B cell (primary cell): ENCODE results near the gene PTGER4. TPM values are rescaled to one million over a fixed set of nuclear protein-coding genes. Genes with fewer than 3 reads are reported as not detected.

ENCODE experiments used
- ATAC-seq: fragments of 200-7000 bp; cut with Tn5 transposase; one replicate; pipeline ENCODE4 v1.10.0; 2021; ENCODE audit warnings: low read depth, mild to moderate bottlenecking, moderate number of reproducible peaks, moderate library complexity
- CTCF ChIA-PET: fragments of 350-600 bp; sonication (Branson Sonifier 250); formaldehyde crosslinking; loops from one replicate; lab custom pipeline; 2021; ENCODE audit warnings: antibody characterized with exemption, inconsistent platforms; lab: Charles Lee
- POLR2A ChIA-PET: fragments of 350-600 bp; sonication (Branson Sonifier 250); formaldehyde crosslinking; loops from one replicate; lab custom pipeline; 2021; ENCODE audit warnings: antibody characterized with exemption; lab: Charles Lee
- DNase-seq: peaks from one replicate; pipeline ENCODE4 v3.0.0; 2013
- H2AFZ ChIP-seq: 2 replicates; pipeline ENCODE4 v1.6.1; 2012; ENCODE audit warnings: mild to moderate bottlenecking, low read depth, low read length; ENCODE audit not compliant: insufficient read depth, poor library complexity, severe bottlenecking
- H3K27ac ChIP-seq, 2 donors: 1 replicate in 1 of 2; 2 replicates in 1 of 2; pipeline ENCODE4 v1.5.1; 2012 to 2013; ENCODE audit warnings: low read length in 2 of 2, mild to moderate bottlenecking in 2 of 2, moderate library complexity in 1 of 2
- H3K27me3 ChIP-seq, 4 experiments: fragments of 200-600 bp in 1 of 4; sonication (generic) in 1 of 4; replicated peaks in 1 of 4; 1 replicate in 2 of 4; 2 replicates in 2 of 4; pipeline versions ENCODE4 v1.6.1 to v1.7.0; 2013 to 2016; ENCODE audit warnings: low read length in 3 of 4, mild to moderate bottlenecking in 2 of 4, mixed read lengths in 1 of 4, moderate library complexity in 1 of 4; ENCODE audit not compliant: insufficient read depth in 4 of 4, control insufficient read depth in 3 of 4; ENCODE audit errors: control extremely low read depth in 1 of 4
- H3K36me3 ChIP-seq, 2 experiments: replicated peaks in 1 of 2; 1 replicate in 1 of 2; 2 replicates in 1 of 2; pipeline versions ENCODE4 v1.6.1 to v1.7.1; 2013; ENCODE audit warnings: low read length in 1 of 2; ENCODE audit not compliant: insufficient read depth in 2 of 2, control insufficient read depth in 1 of 2; ENCODE audit errors: control extremely low read depth in 1 of 2, extremely low read depth in 1 of 2
- H3K4me1 ChIP-seq, 2 donors: fragments of 200-600 bp in 1 of 2; sonication (generic) in 1 of 2; 1 replicate in 1 of 2; 2 replicates in 1 of 2; pipeline versions ENCODE4 v1.5.1 to v1.6.1; 2013 to 2017; ENCODE audit warnings: low read length in 2 of 2; ENCODE audit not compliant: control insufficient read depth in 2 of 2, insufficient read depth in 2 of 2
- H3K4me2 ChIP-seq: replicated peaks from 2 replicates; pipeline ENCODE3; 2012; ENCODE audit warnings: mild to moderate bottlenecking, low read depth, low read length; ENCODE audit not compliant: poor library complexity, severe bottlenecking
- H3K4me3 ChIP-seq, 5 experiments: fragments of 200-600 bp in 1 of 5; sonication (generic) in 1 of 5; 1 replicate in 3 of 5; 2 replicates in 2 of 5; pipeline versions ENCODE4 v1.5.1 to v1.7.0; 2011 to 2016; ENCODE audit warnings: low read length in 4 of 5, mild to moderate bottlenecking in 4 of 5, low read depth in 2 of 5, control low read depth in 1 of 5, moderate library complexity in 1 of 5; ENCODE audit not compliant: insufficient read depth in 1 of 5; ENCODE audit errors: control extremely low read depth in 1 of 5, extremely low read depth in 1 of 5
- H3K79me2 ChIP-seq: fragments of 200-600 bp; sonication (generic); one replicate; pipeline ENCODE4 v1.6.0; 2016; ENCODE audit warnings: low read length; ENCODE audit not compliant: control insufficient read depth, insufficient read depth
- H3K9ac ChIP-seq: fragments of 200-600 bp; sonication (generic); 2 replicates; pipeline ENCODE4 v1.6.1; 2017; ENCODE audit warnings: mild to moderate bottlenecking, low read length, moderate library complexity
- H3K9me3 ChIP-seq, 3 donors: one replicate each; pipeline versions ENCODE4 v1.6.1 to v1.7.1; 2013; ENCODE audit warnings: low read length in 2 of 3; ENCODE audit not compliant: control insufficient read depth in 2 of 3, insufficient read depth in 1 of 3; ENCODE audit errors: control extremely low read depth in 1 of 3
- H4K20me1 ChIP-seq: 2 replicates; pipeline ENCODE4 v1.6.0; 2012; ENCODE audit warnings: mild to moderate bottlenecking, low read length; ENCODE audit not compliant: insufficient read depth, control insufficient read depth, poor library complexity, severe bottlenecking
- H3K27ac Mint-ChIP-seq: one replicate; pipeline ENCODE4 v1.8.0; 2021; ENCODE audit warnings: mixed read lengths
- H3K27me3 Mint-ChIP-seq: one replicate; pipeline ENCODE4 v1.8.0; 2021; ENCODE audit warnings: mixed read lengths
- H3K4me1 Mint-ChIP-seq: one replicate; pipeline ENCODE4 v1.8.0; 2021; ENCODE audit warnings: mixed read lengths
- H3K4me3 Mint-ChIP-seq: one replicate; pipeline ENCODE4 v1.8.0; 2021; ENCODE audit warnings: mixed read lengths
- H3K9me3 Mint-ChIP-seq: one replicate; pipeline ENCODE4 v1.8.0; 2022; ENCODE audit warnings: mixed read lengths; ENCODE audit not compliant: insufficient read depth
- EZH2 ChIP-seq: IDR thresholded peaks from 2 replicates; pipeline ENCODE4 v1.6.1; 2012; ENCODE audit warnings: borderline replicate concordance, low read depth, mild to moderate bottlenecking, moderate library complexity, low read length; ENCODE audit not compliant: insufficient read depth, poor library complexity, severe bottlenecking
- WGBS: methylation state at CpG from one replicate; pipeline ENCODE4 v1.1.5; 2013; ENCODE audit warnings: missing lambda C conversion rate; ENCODE audit not compliant: insufficient coverage; 5-methylcytosine and 5-hydroxymethylcytosine counted together
- intact Hi-C: fragments of 100-400 bp; cut with micrococcal nuclease; formaldehyde crosslinking; loops from one replicate; pipeline ENCODE4 v1.10.0; 2022
- polyA plus RNA-seq: library from polyadenylated mRNA; depleted of rRNA; stranded (reverse); fragments of >200 nt; gene quantifications from 2 replicates; pipeline ENCODE4 v1.2.3, GENCODE V29; 2012
- total RNA-seq, 2 donors: library from RNA; stranded (reverse); fragments of 120-200 nt in 1 of 2; gene quantifications; 1 replicate in 1 of 2; 2 replicates in 1 of 2; pipeline versions ENCODE4 v1.2.3 to v1.2.4, GENCODE V29; 2013 to 2022
- TF ChIP-seq, protein P1 (sequence below): fragments of 200-600 bp; IDR thresholded peaks from one replicate; pipeline ENCODE4 v1.8.0; 2022; ENCODE audit warnings: antibody characterized with exemption, mild to moderate bottlenecking

Gene PTGER4
- total and polyA plus RNA-seq, 2 donors (not counting 1 experiment from before 2014, with no cell fraction given) = 26.3 to 76.7 TPM

DNA sequence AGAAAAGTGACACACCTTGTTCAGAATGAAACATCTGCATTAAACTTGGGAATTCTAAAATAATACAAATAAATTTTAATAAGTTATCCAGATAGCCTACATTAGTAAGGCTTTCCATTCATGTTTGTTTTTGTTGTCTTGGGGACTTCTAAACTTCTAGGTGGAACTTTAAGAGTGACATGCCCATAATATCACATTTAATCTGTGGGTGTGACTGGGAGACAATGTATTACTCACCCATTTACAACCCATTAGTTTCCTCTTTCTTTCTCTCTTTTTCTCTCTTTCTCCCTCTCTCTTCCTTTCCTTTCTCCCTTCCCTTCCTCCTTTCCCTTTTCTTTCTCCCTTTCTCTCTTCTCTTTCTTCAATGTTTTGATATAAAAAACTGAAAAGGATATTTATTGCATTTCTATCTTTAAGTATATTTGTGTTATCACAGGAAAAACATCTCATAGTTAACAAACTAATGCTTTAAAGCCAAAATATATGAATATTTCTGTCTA lies 12.5 kb upstream of the PTGER4 start:
- H3K4me1 ChIP-seq = peaks cover 2 to 6% of the 10 kb centered on the region in 2 donors
- no peaks in the 10 kb centered on the region for H3K27me3 ChIP-seq
- no peaks in the 10 kb centered on the region for H3K79me2 ChIP-seq
- intact Hi-C loops = no loop called here
- no peak overlapping the region for H3K4me3 ChIP-seq
- no peak overlapping the region for H3K4me2 ChIP-seq
- CTCF ChIA-PET = no interaction called here
- H3K4me3 Mint-ChIP-seq = no peak overlapping the region
- peaks cover 14% of the 10 kb centered on the region for H3K4me1 Mint-ChIP-seq
- H3K27ac ChIP-seq = no peak overlapping the region
- TF ChIP-seq, protein P1, sequence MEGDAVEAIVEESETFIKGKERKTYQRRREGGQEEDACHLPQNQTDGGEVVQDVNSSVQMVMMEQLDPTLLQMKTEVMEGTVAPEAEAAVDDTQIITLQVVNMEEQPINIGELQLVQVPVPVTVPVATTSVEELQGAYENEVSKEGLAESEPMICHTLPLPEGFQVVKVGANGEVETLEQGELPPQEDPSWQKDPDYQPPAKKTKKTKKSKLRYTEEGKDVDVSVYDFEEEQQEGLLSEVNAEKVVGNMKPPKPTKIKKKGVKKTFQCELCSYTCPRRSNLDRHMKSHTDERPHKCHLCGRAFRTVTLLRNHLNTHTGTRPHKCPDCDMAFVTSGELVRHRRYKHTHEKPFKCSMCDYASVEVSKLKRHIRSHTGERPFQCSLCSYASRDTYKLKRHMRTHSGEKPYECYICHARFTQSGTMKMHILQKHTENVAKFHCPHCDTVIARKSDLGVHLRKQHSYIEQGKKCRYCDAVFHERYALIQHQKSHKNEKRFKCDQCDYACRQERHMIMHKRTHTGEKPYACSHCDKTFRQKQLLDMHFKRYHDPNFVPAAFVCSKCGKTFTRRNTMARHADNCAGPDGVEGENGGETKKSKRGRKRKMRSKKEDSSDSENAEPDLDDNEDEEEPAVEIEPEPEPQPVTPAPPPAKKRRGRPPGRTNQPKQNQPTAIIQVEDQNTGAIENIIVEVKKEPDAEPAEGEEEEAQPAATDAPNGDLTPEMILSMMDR = no peak
- no peak overlapping the region for H2AFZ ChIP-seq
- POLR2A ChIA-PET = no interaction called here
- no peaks in the 10 kb centered on the region for H3K9me3 ChIP-seq
- DNase-seq (no peak), ATAC-seq (no peak)
- no peaks in the 10 kb centered on the region for H3K27me3 Mint-ChIP-seq
- no peaks in the 10 kb centered on the region for H3K9me3 Mint-ChIP-seq
- no peak overlapping the region for H3K9ac ChIP-seq
- H3K27ac Mint-ChIP-seq = no peak overlapping the region
- no peaks in the 10 kb centered on the region for H3K36me3 ChIP-seq
- no peaks in the 10 kb centered on the region for H4K20me1 ChIP-seq

DNA sequence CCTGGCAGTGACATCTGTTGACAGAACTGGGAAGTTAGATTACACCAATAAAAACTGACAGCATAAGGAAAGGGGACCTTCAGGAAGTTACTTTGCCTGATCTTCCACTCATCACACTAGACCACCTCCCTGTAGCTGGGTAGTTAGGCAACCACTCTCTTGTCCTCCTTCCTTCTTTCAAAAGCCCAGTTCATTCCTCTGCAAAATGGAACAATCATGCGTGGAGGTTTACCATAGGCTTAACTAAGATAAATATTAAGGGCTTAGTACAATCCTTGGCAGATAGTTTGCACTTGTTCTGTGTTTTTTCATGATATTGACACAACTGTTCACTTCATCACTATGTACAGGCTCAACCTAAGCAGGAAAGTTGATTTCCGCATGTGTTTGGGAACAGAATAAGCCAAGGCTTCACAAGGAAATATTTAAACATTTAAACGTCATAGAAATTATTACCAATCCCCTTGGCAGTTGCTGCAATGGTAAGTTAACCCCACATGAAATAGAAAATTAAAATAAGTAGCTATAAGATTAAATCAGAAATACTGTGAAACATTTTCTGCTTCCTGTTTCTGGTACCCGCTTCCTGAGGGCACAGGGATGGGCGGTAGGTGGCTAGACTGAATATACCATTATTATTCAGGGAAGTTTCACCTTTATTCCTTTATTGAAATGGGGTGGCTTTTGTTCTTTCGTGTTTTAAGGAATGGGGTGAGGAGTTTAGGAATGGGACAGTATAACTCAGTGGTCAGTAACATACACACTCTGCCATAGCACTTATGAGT lies 9.9 kb upstream of the PTGER4 start:
- H3K79me2 ChIP-seq = no peaks in the 10 kb centered on the region
- Mint-ChIP-seq H3K4me1 (peaks cover 24% of the 10 kb centered on the region), H3K9me3 (no peaks in the 10 kb centered on the region), H3K27ac (no peak overlapping the region), H3K27me3 (no peaks in the 10 kb centered on the region), H3K4me3 (no peak overlapping the region)
- H4K20me1 ChIP-seq = no peaks in the 10 kb centered on the region
- ChIA-PET CTCF (no interaction called here), POLR2A (no interaction called here)
- H3K4me3 ChIP-seq = no peak overlapping the region
- no peak overlapping the region for H3K9ac ChIP-seq
- no peak for TF ChIP-seq EZH2
- TF ChIP-seq, protein P1 = no peak
- peaks cover 7 to 11% of the 10 kb centered on the region in 2 donors for H3K4me1 ChIP-seq
- no peak overlapping the region for H3K4me2 ChIP-seq
- no peaks in the 10 kb centered on the region for H3K9me3 ChIP-seq
- intact Hi-C loops = loop anchor here (5.0 kb wide), 1 partner anchor 37 kb away; no protein-coding TSS in a partner anchor
- H3K27me3 ChIP-seq = no peaks in the 10 kb centered on the region
- DNase-seq = no peak
- WGBS = no CpG with 5 or more reads among the region's 6 CpGs
- no peak overlapping the region for H3K27ac ChIP-seq
- H3K36me3 ChIP-seq = no peaks in the 10 kb centered on the region
- no peak overlapping the region for H2AFZ ChIP-seq
- ATAC-seq = no peak
